Measurements from ENCODE around the gene HASPIN. TPM values are rescaled to one million over a fixed set of nuclear protein-coding genes. Genes with fewer than 3 reads are reported as not detected.

Gene HASPIN
- total and polyA plus RNA-seq, 2 of the 8 experiments (the other 6 are each of a cell fraction or from before 2014, with no cell fraction given), result 7.8 to 29.5 TPM

GRCh38 chr17:3678095-3678820 lies 45.4 kb upstream of the HASPIN start:
- ChIA-PET CTCF (ENCODE audit: partially characterized antibody) (interaction anchor here (0.6 to 4.2 kb wide), 16 partner anchors 10 to 629 kb away, joined by 3 to 29 read pairs (median 4); partner anchors contain the start of genes CTNS, HASPIN and SHPK), POLR2A (ENCODE audit: partially characterized antibody) (interaction anchor here (0.9 to 2.2 kb wide), 2 partner anchors 10 to 18 kb away, joined by 3 to 17 read pairs; partner anchors contain the start of genes EMC6 and TAX1BP3)
- Histone ChIP-seq H2BK20ac (ENCODE audit: low read length) (no peak overlapping the region), H3K79me1 (ENCODE audit: low read depth, low read length) (no peaks in the 10 kb centered on the region), H3K9me3 (ENCODE audit: insufficient read depth in 2 of 2, low read depth in 1 of 2, low read length in 1 of 2) (no peaks in the 10 kb centered on the region), H3K79me2 (ENCODE audit: control insufficient read depth in 1 of 2, insufficient read depth in 2 of 2, low read length in 2 of 2) (no peaks in the 10 kb centered on the region), H4K91ac (replicated peaks; ENCODE audit: insufficient read length, low read length) (peak overlapping the region; percentile 27), H3K18ac (ENCODE audit: extremely low read depth, low read length) (no peak overlapping the region), H2BK15ac (ENCODE audit: low read length) (no peak overlapping the region), H4K5ac (ENCODE audit: insufficient read length, low read depth, low read length) (no peak overlapping the region), H3K23ac (ENCODE audit: insufficient read length) (no peak overlapping the region), H2BK120ac (replicated peaks; ENCODE audit: low read depth, low read length) (no peak overlapping the region), H3K14ac (ENCODE audit: insufficient read length) (no peak overlapping the region), H2BK5ac (ENCODE audit: low read depth, low read length) (no peak overlapping the region), H3K9ac (replicated peaks in 1 of 4; ENCODE audit: extremely low read depth in 1 of 4, low read depth in 3 of 4, low read length in 3 of 4) (no peak overlapping the region), H2AFZ (ENCODE audit: low read length) (no peak overlapping the region), H3K4me3 (ENCODE audit: extremely low read depth in 1 of 4, insufficient read depth in 2 of 4, low read depth in 3 of 4, low read length in 4 of 4) (no peak overlapping the region), H3K56ac (replicated peaks; ENCODE audit: insufficient read length, low read depth, low read length) (no peak overlapping the region), H3K27me3 (replicated peaks in 1 of 4; ENCODE audit: control insufficient read depth in 3 of 4, extremely low read depth in 1 of 4, insufficient read depth in 3 of 4, low read length in 3 of 4) (0 out of 7 replicates have a peak, but pooled peaks cover 0 to 2% (median 0%) of the 10 kb centered on the region in 4 experiments), H4K20me1 (replicated peaks in 1 of 2; ENCODE audit: control insufficient read depth in 1 of 2, insufficient read depth in 2 of 2, low read length in 2 of 2) (peaks cover 0 to 3% of the 10 kb centered on the region in 2 experiments), H4K8ac (ENCODE audit: extremely low read depth, insufficient read depth, low read length) (no peak overlapping the region; the same call in 1 of the 2 replicates), H3K4ac (replicated peaks; ENCODE audit: insufficient read length, low read depth, low read length) (no peak overlapping the region), H3K23me2 (ENCODE audit: low read depth, low read length) (no peaks in the 10 kb centered on the region), H3K27ac (ENCODE audit: low read depth, low read length) (no peak overlapping the region), H3K36me3 (ENCODE audit: control insufficient read depth in 2 of 4, insufficient read depth in 4 of 4, low read length in 3 of 4) (no peaks in the 10 kb centered on the region), H2AK5ac (ENCODE audit: low read depth, low read length) (no peak overlapping the region), H2BK12ac (ENCODE audit: low read depth, low read length) (no peak overlapping the region), H3K4me1 (replicated peaks in 1 of 4; ENCODE audit: control insufficient read depth in 3 of 4, insufficient read depth in 4 of 4, low read length in 3 of 4) (peaks cover 0 to 2% (median 0%) of the 10 kb centered on the region in 4 experiments; a peak in 2 of 7 replicates), H3K4me2 (ENCODE audit: insufficient read depth in 1 of 2, low read depth in 2 of 2, low read length in 2 of 2) (no peak overlapping the region)
- FAIRE-seq (no peak), DNase-seq (ENCODE audit: low read depth in 1 of 2, low spot score in 2 of 2) (peak in 1 of 2 experiments; percentile 79)
- WGBS, 2 experiments (ENCODE audit: extremely low coverage in 1 of 2, insufficient coverage in 1 of 2, insufficient read length in 1 of 2, insufficient replicate concordance in 2 of 2, low coverage in 1 of 2, low lambda C conversion rate in 2 of 2, missing lambda C conversion rate in 1 of 2), result 65% methylated on average over 16 of the region's 16 CpGs; no CpG with 5 or more reads in 1 of the 2 experiments
- no peak for TF ChIP-seq BCL11A (IDR thresholded peaks at IDR 0.05; ENCODE audit: low read depth in 2 of 2, low read length in 2 of 2)
- peak; percentile 62; the same call in 1 of the 2 replicates for TF ChIP-seq EGR1 (IDR thresholded peaks at IDR 0.05; ENCODE audit: borderline replicate concordance, low read depth, low read length)
- peak; percentile 14 to 33; a peak in 1 of 4 replicates for TF ChIP-seq RAD21 (IDR thresholded peaks at IDR 0.05 in 1 of 2, conservative IDR thresholded peaks at IDR 0.05 in 1 of 2; ENCODE audit: low read depth in 2 of 2, low read length in 2 of 2)
- TF ChIP-seq GABPA (IDR thresholded peaks at IDR 0.05; ENCODE audit: borderline replicate concordance, insufficient read depth, low read length), result peak; percentile 25; the same call in 1 of the 2 replicates
- TF ChIP-seq RNF2 (IDR thresholded peaks at IDR 0.05; ENCODE audit: borderline replicate concordance, low read depth, low read length, missing control alignments, poor library complexity, severe bottlenecking), result no peak
- TF ChIP-seq CTCF (IDR thresholded peaks at IDR 0.05; ENCODE audit: control extremely low read depth in 1 of 3, insufficient read depth in 1 of 3, low read depth in 1 of 3, low read length in 3 of 3), result peak; percentile 48 to 67 (median 51)
- TF ChIP-seq NANOG (IDR thresholded peaks at IDR 0.05; ENCODE audit: insufficient read depth, low read depth, low read length, poor library complexity, severe bottlenecking), result no peak

All from H1 (cell line).